Left kidney (tissue), 2 donors: ENCODE data around the gene ASXL2. TPM values are rescaled to one million over a fixed set of nuclear protein-coding genes. Genes with fewer than 3 reads are reported as not detected.
A peak's percentile ranks its signal among the peaks of the same experiment; 100 is the strongest.

Experiments used
- DNase-seq: peaks from one replicate; pipeline ENCODE4 v3.0.0-alpha.2; 2013
- polyA plus RNA-seq: library from polyadenylated mRNA; unstranded; fragments of 120-200 nt; gene quantifications from one replicate; pipeline ENCODE4 v1.2.1, GENCODE V29; 2013; ENCODE audit not compliant: insufficient read length

Gene ASXL2
- polyA plus RNA-seq, 1 donor: 23.2 TPM

- DNase-seq: no peak
Measured at GRCh38 chr2:25690058-25690457, 188.2 kb downstream of the ASXL2 start.

- no peak for DNase-seq
Measured at GRCh38 chr2:25688236-25688635, 190.1 kb downstream of the ASXL2 start.

- no peak for DNase-seq
Measured at GRCh38 chr2:25685741-25686140, 192.5 kb downstream of the ASXL2 start.

- peak; percentile 52 for DNase-seq
Measured at GRCh38 chr2:25684577-25685473, 193.5 kb downstream of the ASXL2 start.

Other genes with a start within 250 kb of the ASXL2 start
- gene DTNB, start 204.9 kb downstream of the ASXL2 start, polyA plus RNA-seq: 18.5 TPM
- 16.8 TPM for gene KIF3C, start 104.0 kb upstream of the ASXL2 start, polyA plus RNA-seq
- gene RAB10, start 155.6 kb upstream of the ASXL2 start, polyA plus RNA-seq: 157 TPM